Measurements from ENCODE around the gene ALPK3. TPM values are rescaled to one million over a fixed set of nuclear protein-coding genes. Genes with fewer than 3 reads are reported as not detected.

The ALPK3 gene
- total RNA-seq, 6 donors from 2014 or later: 7.9 to 36.4 (median 13.0) TPM

- ATAC-seq (ENCODE audit: low FRiP score in 2 of 2): peak in 1 of 2 donors; percentile 11
- Histone ChIP-seq H3K27ac (no peak overlapping the region), H3K9me3 (no peaks in the 10 kb centered on the region), H3K4me3 (no peak overlapping the region), H3K27me3 (no peaks in the 10 kb centered on the region), H3K4me1 (peaks cover 7 to 24% (median 16%) of the 10 kb centered on the region in 4 donors), H3K36me3 (peaks cover 20 to 57% (median 42%) of the 10 kb centered on the region in 4 donors)
- DNase-seq: peak in 1 of 2 donors; percentile 37
- WGBS, 2 donors: 81 to 87% methylated on average over 3 to 12 of the region's 12 CpGs
- TF ChIP-seq POLR2AphosphoS5 (IDR thresholded peaks at IDR 0.05) (no peak), EP300 (IDR thresholded peaks at IDR 0.05) (no peak), POLR2A (IDR thresholded peaks at IDR 0.05) (no peak)
- TF ChIP-seq, protein P1, sequence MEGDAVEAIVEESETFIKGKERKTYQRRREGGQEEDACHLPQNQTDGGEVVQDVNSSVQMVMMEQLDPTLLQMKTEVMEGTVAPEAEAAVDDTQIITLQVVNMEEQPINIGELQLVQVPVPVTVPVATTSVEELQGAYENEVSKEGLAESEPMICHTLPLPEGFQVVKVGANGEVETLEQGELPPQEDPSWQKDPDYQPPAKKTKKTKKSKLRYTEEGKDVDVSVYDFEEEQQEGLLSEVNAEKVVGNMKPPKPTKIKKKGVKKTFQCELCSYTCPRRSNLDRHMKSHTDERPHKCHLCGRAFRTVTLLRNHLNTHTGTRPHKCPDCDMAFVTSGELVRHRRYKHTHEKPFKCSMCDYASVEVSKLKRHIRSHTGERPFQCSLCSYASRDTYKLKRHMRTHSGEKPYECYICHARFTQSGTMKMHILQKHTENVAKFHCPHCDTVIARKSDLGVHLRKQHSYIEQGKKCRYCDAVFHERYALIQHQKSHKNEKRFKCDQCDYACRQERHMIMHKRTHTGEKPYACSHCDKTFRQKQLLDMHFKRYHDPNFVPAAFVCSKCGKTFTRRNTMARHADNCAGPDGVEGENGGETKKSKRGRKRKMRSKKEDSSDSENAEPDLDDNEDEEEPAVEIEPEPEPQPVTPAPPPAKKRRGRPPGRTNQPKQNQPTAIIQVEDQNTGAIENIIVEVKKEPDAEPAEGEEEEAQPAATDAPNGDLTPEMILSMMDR (IDR thresholded peaks at IDR 0.05): no peak
Measured at GRCh38 chr15:84783493-84784251, 33.5 kb upstream of the ALPK3 start.

GRCh38 chr15:84784262-84784661 lies 32.9 kb upstream of the ALPK3 start:
- H3K4me1 ChIP-seq: peaks cover 7 to 24% (median 16%) of the 10 kb centered on the region in 4 donors
- H3K27me3 ChIP-seq: no peaks in the 10 kb centered on the region
- H3K36me3 ChIP-seq: peaks cover 20 to 57% (median 40%) of the 10 kb centered on the region in 4 donors
- H3K4me3 ChIP-seq: no peak overlapping the region
- H3K9me3 ChIP-seq: no peaks in the 10 kb centered on the region
- no peak for TF ChIP-seq POLR2A (IDR thresholded peaks at IDR 0.05)
- no peak for TF ChIP-seq EP300 (IDR thresholded peaks at IDR 0.05)
- TF ChIP-seq, protein P1 (IDR thresholded peaks at IDR 0.05): no peak
- TF ChIP-seq POLR2AphosphoS5 (IDR thresholded peaks at IDR 0.05): no peak
- 97 to 100% methylated on average over 4 to 17 of the region's 17 CpGs for WGBS, 2 donors
- DNase-seq (peak in 1 of 2 donors; percentile 42), ATAC-seq (ENCODE audit: low FRiP score in 2 of 2) (no peak)
- H3K27ac ChIP-seq: no peak overlapping the region

DNA sequence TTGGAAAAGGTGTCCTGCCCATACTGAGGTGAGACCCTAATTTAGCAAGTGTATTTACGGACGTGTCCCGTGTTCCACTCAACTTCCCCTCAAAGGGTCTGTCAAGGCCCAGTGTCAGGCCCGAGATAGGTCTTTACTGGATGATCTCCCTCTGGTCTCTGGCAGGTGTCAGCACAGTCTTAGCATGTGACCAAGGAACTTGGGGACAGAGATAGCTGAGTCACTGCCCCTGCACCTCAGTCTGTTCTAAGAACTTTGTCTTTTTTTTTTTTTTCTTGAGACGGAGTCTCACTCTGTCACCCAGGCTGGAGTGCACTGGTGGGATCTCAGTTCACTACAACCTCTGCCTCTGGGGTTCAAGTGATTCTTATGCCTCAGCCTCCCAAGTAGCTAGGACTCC lies 32.1 kb upstream of the ALPK3 start:
- peaks cover 20 to 56% (median 40%) of the 10 kb centered on the region in 4 donors for H3K36me3 ChIP-seq
- no peaks in the 10 kb centered on the region for H3K27me3 ChIP-seq
- ATAC-seq (ENCODE audit: low FRiP score in 2 of 2): peak in 1 of 2 donors; percentile 7
- no peak overlapping the region for H3K4me3 ChIP-seq
- H3K9me3 ChIP-seq: no peaks in the 10 kb centered on the region
- TF ChIP-seq EP300 (IDR thresholded peaks at IDR 0.05) (no peak), POLR2AphosphoS5 (IDR thresholded peaks at IDR 0.05) (no peak), POLR2A (IDR thresholded peaks at IDR 0.05) (no peak)
- TF ChIP-seq, protein P1 (IDR thresholded peaks at IDR 0.05): no peak
- H3K27ac ChIP-seq: peak overlapping the region in 1 of 4 donors; percentile 10
- peaks cover 7 to 24% (median 16%) of the 10 kb centered on the region in 4 donors for H3K4me1 ChIP-seq
- no peak for DNase-seq
- WGBS, 2 donors: 71 to 100% methylated on average over 5 of the region's 5 CpGs

GRCh38 chr15:84788500-84788899 lies 28.7 kb upstream of the ALPK3 start:
- no peak overlapping the region for H3K4me3 ChIP-seq
- no peak for ATAC-seq (ENCODE audit: low FRiP score in 2 of 2)
- TF ChIP-seq, protein P1 (IDR thresholded peaks at IDR 0.05): no peak
- TF ChIP-seq POLR2AphosphoS5 (IDR thresholded peaks at IDR 0.05) (no peak), EP300 (IDR thresholded peaks at IDR 0.05) (no peak), POLR2A (IDR thresholded peaks at IDR 0.05) (no peak)
- no peaks in the 10 kb centered on the region for H3K27me3 ChIP-seq
- no peak for DNase-seq
- no peak overlapping the region for H3K27ac ChIP-seq
- WGBS, 2 donors: 27 to 54% methylated on average over 2 of the region's 2 CpGs
- no peaks in the 10 kb centered on the region for H3K9me3 ChIP-seq
- peaks cover 7 to 24% (median 16%) of the 10 kb centered on the region in 4 donors for H3K4me1 ChIP-seq
- H3K36me3 ChIP-seq: peaks cover 26 to 64% (median 38%) of the 10 kb centered on the region in 4 donors
